ENCODE results near the gene TMEM141.

DNA sequence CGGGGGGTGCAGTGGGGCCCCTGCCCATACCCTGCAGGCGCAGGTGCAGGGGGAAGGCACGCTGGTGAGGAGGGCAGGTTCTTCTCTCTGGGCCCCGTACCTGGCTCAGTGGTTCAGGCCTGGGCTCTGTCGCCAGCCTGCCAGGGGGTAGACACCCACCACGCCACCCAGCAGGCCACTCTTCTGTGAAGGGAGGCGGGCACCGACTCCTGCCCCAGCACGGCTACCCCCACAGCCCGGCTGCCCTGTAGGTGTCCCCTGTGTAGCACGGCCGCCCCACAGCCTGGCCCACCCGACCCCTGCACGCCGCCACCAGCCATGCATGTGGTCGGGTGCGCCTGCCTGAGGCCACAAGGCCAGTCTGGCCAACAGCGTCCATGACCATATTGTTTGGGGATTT lies 44.5 kb upstream of the TMEM141 start:
- TF ChIP-seq, protein P1, sequence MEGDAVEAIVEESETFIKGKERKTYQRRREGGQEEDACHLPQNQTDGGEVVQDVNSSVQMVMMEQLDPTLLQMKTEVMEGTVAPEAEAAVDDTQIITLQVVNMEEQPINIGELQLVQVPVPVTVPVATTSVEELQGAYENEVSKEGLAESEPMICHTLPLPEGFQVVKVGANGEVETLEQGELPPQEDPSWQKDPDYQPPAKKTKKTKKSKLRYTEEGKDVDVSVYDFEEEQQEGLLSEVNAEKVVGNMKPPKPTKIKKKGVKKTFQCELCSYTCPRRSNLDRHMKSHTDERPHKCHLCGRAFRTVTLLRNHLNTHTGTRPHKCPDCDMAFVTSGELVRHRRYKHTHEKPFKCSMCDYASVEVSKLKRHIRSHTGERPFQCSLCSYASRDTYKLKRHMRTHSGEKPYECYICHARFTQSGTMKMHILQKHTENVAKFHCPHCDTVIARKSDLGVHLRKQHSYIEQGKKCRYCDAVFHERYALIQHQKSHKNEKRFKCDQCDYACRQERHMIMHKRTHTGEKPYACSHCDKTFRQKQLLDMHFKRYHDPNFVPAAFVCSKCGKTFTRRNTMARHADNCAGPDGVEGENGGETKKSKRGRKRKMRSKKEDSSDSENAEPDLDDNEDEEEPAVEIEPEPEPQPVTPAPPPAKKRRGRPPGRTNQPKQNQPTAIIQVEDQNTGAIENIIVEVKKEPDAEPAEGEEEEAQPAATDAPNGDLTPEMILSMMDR (IDR thresholded peaks at IDR 0.05; ENCODE audit: extremely low read depth in 1 of 2, insufficient read depth in 1 of 2, low read depth in 1 of 2, low read length in 2 of 2) = no peak
- no peak for TF ChIP-seq POLR2A (IDR thresholded peaks at IDR 0.05; ENCODE audit: low read depth, low read length)
- TF ChIP-seq POLR2AphosphoS5 (IDR thresholded peaks at IDR 0.05; ENCODE audit: insufficient read depth, low read depth, low read length) = no peak
- no peak for TF ChIP-seq JUN (IDR thresholded peaks at IDR 0.05; ENCODE audit: borderline replicate concordance, insufficient read depth, insufficient read length, low read depth)
- TF ChIP-seq, protein P2, sequence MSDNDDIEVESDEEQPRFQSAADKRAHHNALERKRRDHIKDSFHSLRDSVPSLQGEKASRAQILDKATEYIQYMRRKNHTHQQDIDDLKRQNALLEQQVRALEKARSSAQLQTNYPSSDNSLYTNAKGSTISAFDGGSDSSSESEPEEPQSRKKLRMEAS (IDR thresholded peaks at IDR 0.05; ENCODE audit: insufficient read depth, insufficient read length) = no peak
- no peak for TF ChIP-seq EZH2 (IDR thresholded peaks at IDR 0.05; ENCODE audit: borderline replicate concordance, low read depth, low read length, severe bottlenecking)
- TF ChIP-seq MYC (IDR thresholded peaks at IDR 0.05; ENCODE audit: low read depth, low read length) = no peak

All from endothelial cell of umbilical vein (primary cell).